Ovary (tissue), 3 donors: Measurements from ENCODE around the gene AOAH.

Experiments used
- CTCF ChIP-seq, 3 donors: fragments of 450-650 bp in 2 of 3; fragments of 200-600 bp in 1 of 3; IDR thresholded peaks; one replicate each; pipeline versions ENCODE4 v1.5.1 to v1.8.0; 2016 to 2022; ENCODE audit warnings: antibody characterized with exemption in 3 of 3, mild to moderate bottlenecking in 1 of 3
- POLR2A ChIP-seq: fragments of 450-650 bp; IDR thresholded peaks from one replicate; pipeline ENCODE4 v1.6.1; 2017; ENCODE audit warnings: antibody characterized with exemption, mild to moderate bottlenecking, moderate library complexity
- donor health status: DM: no; HTN: no; CAD: no.

- no peak for TF ChIP-seq POLR2A
- TF ChIP-seq CTCF (IDR thresholded peaks at IDR 0.05) = no peak
These were observed 117.1 kb downstream of the AOAH start for GRCh38 chr7:36606976-36607720.
